ENCODE results near the gene MACF1.
"Not testable (repeated sequence)": the region's sequence is repeated elsewhere in the genome, so short reads cannot be mapped to it uniquely, and the experiment has no call there.

The MACF1 gene

DNA sequence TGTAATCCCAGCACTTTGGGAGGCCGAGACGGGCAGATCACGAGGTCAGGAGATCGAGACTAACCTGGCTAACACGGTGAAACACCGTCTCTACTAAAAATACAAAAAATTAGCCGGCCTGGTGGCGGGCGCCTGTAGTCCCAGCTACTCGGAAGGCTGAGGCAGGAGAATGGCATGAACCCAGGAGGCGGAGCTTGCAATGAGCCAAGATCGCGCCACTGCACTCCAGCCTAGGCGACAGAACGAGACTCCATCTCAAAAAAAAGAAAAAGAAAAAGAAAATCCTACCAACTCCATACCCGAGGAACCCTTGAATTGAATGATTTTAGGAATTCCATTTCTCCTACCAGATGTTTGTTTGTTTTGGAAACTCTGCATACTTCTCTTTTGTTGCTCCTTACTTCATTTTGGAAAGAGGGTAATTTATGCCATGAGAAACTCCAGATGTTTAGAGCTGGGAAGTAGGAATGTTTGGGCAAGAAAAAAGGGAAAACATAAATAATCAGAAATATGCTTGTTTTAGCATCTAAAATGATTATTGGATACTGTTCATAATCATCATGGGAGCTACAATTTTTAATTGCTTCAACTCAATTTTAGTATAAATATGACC lies 262.7 kb downstream of the MACF1 start:
- DNase-seq (ENCODE audit: low read depth in 2 of 2) = not testable (repeated sequence)

DNA sequence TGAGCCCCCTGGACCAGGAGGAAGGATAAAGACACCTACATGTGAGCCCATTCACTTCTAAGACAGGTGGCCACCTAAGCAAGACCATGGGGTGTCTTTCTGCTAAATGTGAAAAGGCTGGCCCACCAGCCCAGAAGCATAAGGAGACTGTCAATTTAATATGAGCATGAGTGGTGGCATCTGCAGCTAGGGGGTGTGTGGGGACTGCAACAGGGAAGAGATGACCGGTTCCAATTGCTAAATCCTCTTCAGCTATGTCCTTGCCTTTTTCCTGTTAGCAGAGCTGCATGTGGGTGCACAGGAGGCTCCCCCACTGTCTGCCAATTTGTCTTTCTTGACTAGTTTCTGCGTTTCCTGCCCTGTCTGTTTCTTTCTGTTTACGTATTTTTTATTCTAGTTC lies 264.7 kb downstream of the MACF1 start:
- no peak for DNase-seq (ENCODE audit: low read depth in 2 of 2)

DNA sequence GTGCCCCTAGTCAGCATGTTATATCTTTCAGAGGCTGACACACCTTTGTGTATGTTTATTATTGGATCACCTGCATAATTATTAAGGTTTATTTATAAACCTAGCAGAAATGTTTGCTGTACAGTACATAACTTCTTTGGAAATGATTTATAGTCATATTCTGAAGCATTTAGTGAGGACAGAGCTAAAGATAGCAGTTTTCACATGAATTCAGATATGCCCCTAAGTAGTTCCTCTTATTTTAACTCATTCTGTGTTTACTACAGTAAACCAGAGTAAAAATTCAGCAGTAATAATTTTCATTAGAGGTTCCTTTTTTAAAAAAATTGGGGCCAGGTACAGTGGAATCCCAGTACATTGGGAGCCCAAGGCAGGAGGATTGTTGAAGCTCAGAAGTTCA lies 265.5 kb downstream of the MACF1 start:
- no peak for DNase-seq (ENCODE audit: low read depth in 2 of 2)

DNA sequence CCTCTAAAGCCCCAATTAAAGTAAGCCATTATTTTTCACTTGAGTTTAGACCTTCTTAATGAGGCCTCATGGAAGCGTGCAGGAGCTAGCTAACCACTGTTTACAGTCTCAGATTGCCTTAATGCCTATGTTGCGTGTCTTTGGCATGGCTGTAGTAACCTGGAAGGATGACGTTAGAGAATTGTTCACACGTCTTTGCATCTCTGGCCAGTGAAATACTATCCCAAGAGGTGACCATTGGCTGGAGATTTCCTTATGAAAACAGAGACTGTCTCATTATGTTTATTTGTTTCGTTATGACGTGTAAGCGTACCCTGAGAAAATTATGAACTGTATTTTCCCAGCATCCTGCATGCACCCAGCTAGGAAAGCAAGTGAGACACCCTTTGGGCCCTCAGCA lies 268.3 kb downstream of the MACF1 start:
- no peak for DNase-seq (ENCODE audit: low read depth in 2 of 2)

DNA sequence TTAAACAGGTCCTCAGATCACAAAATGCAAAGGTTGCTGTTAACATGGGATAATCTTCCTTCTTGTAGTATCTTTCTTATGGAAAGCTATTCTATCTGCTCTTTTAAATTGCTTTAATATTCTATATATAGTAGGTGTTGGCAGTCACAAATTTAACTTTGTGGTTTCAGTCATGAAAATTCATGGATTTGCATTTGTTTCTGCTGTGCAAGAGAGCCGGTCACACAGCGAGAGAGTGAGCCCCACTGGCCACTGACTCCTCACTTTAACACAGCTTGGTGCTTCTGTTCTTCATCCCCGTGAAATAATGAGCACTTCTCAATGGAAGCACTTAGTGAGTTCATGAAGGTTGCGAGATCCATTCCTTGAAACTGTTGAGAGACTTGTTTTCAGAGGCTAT lies 268.8 kb downstream of the MACF1 start:
- DNase-seq (ENCODE audit: low read depth in 2 of 2) = no peak

DNA sequence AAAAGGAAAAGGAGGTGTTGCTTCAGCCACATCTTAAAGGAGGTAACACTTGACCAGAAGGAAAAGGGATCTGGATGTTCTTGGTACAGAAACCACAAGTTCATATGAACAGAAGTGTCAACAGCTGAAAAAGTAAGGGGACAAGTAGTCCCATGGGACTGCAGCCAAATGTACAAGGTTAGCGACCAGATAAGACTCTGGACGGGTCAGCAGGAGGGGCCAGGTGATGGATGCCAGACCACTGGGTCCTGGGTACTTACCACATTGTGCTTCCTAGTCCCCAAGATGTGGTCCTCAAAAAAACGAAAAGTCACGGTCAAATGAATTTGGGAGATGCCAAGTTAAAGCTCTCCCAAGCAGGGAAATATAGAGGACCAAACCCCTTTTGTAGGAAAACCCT lies 270.3 kb downstream of the MACF1 start:
- no peak for DNase-seq (ENCODE audit: low read depth in 2 of 2)

DNA sequence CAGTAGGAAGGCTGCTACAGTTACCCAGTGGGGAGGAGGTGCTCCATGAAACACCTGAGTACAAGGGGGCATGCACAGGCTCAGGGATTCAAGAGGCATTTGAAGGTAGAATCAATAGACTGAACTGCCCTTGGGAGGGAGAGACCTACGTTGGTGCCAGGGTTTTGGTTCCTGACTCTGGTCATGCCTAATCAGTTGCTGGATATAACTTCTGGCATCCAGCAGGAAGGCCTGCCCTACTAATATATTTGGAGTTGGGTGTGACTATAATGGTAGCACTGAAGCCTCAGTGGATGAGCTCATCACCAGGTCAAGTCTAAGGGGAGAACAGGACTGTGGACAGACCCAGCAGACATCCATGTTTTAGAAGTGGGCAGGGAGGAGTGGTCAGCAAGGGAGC lies 271.1 kb downstream of the MACF1 start:
- not testable (repeated sequence) for DNase-seq (ENCODE audit: low read depth in 2 of 2)

DNA sequence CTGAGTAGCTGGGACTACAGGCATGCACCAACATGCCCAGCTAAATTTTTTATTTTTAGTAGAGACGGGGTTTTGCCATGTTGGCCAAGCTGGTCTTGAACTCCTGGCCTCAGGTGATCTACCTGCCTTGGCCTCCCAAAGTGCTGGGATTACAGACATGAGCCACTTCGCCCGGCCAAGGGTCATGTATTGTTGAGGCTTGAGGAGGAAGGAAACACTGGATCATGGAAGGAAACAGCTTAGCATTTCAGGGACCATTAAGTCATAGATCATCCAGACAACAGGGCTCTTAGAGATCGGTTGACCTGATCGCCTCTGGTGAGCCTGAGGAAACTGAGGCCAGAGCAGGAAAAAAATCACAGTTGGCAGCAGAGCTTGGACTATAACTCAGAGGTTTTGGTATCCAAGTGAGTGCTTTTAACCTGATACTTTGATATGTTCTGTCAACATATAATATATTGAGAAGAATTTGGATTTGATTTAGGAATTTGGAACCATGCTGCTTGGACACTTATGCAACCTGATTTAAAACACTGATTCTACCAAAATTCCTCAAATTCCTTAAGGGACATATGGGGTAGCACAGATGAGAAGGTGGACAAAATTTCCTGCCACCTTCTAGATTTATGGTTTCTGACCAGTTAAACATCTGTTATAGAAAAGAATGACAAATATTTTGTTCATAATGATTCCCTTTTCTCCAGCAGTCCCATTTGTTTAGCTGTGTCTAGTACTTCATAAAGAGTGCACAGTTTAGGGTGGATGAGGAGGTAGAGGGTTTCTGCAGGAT lies 273.8 kb downstream of the MACF1 start:
- no peak for DNase-seq (ENCODE audit: low read depth in 2 of 2)

DNA sequence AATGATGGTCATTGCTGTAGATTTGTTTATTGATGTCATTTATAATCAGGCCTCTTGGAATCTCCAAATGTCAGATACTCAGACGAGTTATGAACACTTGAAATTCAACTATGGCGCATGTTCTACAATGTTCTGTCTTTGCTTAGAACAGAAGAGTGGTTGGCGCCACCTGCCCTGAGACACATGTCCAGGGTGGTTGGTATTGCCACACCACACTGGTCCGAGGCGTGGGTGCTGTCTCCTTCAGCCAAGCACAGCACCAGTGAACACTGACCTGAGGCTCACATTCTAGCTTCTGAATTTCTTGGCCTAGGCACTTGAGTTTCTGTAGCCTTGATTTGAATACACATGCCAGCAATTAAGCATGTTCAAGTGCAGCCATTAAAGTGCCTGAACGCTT lies 276.8 kb downstream of the MACF1 start:
- DNase-seq (ENCODE audit: low read depth in 2 of 2) = no peak

DNA sequence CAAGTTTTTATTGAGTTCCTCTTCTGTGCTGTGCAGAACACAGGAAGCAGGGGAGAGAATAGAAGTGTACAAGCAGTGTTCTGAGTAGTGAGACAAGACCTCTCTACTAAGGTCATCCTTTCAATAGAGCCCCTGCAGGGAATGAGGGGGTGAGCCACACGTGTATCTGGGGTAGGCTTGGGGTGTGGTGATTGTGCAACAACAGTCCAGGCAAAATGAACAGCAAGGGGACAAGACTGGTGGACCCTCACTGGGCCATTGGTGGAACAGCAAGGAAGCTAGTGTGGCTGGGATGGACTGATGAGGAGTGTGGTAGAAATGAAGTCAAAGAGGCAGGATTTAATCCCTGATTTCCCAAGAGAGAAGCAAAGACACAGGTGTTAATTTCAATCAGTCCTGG lies 278.8 kb downstream of the MACF1 start:
- no peak for DNase-seq (ENCODE audit: low read depth in 2 of 2)

DNA sequence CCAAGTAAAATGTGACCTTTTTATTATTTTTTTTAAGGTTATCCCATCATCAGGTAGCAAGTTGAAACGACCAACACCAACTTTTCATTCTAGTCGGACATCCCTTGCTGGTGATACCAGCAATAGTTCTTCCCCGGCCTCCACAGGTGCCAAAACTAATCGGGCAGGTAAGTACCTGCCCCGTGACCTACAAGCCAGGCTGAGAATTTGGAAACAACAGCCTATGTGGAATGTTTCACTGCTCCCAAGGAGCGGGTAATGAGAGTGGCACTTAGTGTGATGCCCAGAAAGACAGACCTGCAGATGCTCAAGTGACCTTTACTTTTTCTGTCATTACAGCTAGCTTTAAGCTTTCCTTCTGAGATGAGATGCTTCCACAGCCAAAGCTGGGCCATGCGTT lies 280.1 kb downstream of the MACF1 start:
- no peak for DNase-seq (ENCODE audit: low read depth in 2 of 2)

DNA sequence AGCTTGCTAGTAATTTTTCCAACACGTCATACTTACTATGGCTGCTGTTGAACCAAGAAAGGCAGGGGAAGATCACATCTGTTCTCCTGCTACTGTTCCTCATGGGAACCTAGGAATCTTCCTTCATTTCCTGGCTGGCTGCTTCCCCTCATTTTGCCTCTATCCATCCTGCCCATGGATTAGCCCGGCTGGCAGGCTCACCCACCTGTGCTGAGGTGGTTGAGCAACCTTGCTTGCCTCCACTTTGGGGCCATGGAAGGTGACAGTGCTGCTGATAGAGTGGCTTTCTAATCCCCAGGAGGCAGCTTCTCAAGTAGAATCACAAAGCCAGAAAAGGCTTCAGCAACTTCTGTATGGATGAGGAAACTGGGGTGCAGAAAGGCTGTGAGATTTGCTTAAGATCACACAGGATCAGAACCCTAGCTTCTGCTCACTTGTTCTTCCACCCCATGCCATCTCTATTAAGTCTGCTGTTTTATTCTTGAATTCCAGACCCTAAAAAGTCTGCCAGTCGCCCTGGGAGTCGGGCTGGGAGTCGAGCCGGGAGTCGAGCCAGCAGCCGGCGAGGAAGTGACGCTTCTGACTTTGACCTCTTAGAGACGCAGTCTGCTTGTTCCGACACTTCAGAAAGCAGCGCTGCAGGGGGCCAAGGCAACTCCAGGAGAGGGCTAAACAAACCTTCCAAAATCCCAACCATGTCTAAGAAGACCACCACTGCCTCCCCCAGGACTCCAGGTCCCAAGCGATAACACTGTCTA lies 280.7 kb downstream of the MACF1 start:
- DNase-seq (ENCODE audit: low read depth in 2 of 2) = no peak

DNA sequence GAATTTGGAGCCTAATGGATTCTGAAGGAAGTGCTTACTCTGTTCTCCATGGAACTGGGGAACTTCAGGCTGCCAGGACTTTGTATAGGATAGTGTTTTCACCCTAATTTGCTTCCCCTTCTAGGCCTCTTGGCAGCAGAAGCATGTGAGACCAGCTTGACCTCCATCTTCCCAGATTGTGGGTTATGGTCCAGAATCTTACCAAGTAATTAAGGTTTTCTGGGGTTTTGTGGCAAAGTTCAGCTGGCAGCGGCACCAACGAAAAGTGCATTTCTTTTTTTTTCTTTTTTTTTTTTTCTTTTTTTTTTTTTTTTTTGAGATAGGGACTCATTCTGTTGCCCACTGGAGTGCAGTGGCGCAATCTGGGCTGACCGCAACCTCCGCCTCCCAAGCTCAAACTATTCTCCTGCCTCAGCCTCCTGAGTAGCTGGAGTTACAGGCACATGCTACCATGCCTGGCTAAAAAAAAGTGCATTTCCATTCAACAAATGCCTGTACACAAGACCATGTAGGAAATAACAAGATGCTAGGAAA lies 283.6 kb downstream of the MACF1 start:
- no peak for DNase-seq (ENCODE audit: low read depth in 2 of 2)

DNA sequence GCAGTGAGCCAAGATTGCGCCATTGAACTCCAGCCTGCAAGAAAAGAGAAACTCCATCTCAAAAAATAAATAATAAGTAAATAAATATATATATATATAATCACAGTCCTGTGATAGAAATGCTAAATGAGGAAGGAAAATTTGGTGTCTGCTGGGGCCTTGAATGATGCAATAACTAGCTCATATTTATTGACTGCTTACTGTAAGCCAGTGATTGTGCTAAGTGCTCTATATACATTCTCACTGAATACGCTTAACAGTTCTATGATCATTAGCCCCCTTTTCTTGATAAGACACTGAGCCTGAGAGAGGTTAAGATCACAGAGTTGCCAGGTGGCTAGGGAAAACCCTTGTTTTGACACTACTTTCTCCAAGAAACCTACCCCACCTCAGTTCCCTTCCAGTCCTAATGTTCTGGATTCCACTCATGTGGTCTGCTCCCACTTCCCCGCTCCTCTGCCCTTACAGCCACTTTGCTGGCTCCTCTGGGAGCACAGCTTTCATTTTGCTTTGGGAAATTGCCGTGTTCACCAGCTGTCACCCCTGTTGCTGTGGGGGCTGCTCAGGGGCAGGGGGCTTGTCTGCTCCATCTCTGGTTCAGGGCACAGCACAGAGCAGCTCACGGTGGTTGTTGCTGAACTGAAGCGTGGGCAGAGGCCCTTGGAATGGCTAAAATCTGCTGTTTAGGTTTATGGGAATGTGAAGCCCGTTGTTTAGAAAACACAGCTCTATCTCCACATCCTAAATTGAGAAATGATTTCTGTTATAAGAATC lies 284.5 kb downstream of the MACF1 start:
- DNase-seq (ENCODE audit: low read depth in 2 of 2) = no peak

DNA sequence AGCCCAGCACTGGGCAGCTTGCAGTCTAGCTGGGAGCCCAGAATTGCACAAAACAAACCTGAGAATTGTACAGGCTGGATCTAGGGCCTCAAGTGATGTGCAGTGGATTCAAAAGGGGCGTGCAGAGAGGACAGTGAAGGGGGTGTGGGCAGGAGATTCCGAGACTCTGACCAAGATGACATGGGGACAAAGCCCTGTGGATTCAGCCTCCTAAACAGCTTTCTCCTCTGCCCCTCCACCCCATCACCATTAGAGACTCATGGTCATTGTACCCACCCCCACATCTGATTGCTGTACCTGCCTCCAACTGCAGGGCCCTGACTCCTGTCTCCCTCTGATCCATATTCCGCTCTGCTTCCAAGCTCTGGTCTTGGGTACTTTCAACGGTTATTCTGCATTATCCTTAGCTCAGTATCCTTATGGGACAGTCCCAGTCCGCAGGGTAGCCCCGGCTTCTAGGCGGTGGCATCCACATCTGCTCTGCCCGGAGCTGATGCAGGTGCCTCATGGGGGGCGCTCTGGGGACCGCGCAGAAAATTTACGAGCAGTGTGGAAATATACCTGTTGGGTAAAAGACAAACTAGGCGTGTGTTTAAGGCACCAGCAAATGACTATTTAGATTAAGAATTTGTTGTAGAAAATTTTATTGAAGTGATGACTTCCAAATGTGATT lies 285.2 kb downstream of the MACF1 start:
- no peak for DNase-seq (ENCODE audit: low read depth in 2 of 2)

DNA sequence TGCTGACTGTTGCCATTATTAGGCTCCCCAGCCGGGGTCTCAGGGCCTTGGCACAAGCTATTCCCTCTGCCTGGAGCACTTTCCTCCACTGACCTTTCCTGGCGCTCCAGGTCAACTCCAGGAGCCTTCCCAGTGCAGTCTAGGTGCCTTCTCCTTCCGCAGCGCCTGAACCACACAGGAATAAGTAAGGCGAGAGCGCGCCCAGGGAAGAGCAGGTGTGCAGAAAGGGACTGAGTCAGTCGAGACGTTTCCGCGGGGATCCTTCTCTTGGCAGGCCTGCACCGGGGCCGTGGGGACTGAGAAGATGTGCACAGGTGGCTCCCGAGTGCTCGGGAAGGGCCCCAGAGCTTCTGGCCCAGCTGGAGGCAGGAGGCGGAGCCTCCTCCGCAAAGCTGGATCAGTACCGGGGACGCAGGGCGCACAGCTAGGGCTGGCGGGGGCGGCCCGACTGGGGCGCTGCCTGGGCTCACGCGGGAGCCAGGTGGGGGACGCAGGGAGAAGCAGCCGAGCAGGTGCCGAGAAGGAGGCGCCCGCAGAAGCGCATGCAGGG lies 286.2 kb downstream of the MACF1 start:
- DNase-seq (ENCODE audit: low read depth in 2 of 2) = no peak

DNA sequence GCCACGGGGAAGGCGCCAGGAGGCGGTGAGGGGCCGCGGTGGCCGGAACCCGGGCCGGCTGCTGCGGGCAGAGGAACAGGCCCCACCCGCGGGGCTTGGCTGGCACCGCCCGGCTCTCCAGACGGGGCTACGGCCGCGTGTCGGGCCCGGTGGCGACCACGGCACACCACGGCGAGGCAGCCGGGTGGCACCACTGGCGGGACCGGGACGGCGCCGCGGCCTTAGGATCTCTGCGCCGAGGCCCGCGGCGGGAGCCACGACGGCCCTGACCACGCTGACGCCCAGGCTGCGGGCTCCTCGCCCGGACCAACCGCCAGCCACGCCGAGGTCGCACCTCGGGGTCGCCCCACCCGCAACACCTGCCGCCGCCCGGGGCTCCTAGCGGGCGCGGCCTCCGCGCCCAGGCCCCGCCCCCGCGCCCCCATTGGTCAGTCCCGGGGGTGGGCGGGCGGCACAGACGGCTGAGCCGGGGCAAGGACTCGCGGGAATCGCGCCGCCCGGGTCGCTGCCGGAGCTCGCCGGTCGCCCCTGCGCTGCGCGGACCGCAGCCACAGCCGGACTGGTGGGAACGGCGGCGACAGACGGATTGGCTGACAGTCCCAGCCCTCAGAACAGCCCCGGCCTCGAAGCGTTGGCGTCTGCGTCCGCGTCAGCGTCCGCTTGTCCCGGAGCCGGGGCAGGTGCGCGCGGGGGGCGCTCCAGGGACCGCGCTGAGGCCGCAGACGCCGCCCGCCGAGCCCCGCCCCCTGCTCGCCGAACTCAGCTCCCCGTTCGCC lies 286.8 kb downstream of the MACF1 start, which contains the start of gene BMP8A:
BMP8A (plus strand) TSS at position 491 of the 776 bp plus-strand sequence. CDS start 356 bp downstream, outside the sequence.
- DNase-seq (ENCODE audit: low read depth in 2 of 2) = peak; percentile 50 to 51

DNA sequence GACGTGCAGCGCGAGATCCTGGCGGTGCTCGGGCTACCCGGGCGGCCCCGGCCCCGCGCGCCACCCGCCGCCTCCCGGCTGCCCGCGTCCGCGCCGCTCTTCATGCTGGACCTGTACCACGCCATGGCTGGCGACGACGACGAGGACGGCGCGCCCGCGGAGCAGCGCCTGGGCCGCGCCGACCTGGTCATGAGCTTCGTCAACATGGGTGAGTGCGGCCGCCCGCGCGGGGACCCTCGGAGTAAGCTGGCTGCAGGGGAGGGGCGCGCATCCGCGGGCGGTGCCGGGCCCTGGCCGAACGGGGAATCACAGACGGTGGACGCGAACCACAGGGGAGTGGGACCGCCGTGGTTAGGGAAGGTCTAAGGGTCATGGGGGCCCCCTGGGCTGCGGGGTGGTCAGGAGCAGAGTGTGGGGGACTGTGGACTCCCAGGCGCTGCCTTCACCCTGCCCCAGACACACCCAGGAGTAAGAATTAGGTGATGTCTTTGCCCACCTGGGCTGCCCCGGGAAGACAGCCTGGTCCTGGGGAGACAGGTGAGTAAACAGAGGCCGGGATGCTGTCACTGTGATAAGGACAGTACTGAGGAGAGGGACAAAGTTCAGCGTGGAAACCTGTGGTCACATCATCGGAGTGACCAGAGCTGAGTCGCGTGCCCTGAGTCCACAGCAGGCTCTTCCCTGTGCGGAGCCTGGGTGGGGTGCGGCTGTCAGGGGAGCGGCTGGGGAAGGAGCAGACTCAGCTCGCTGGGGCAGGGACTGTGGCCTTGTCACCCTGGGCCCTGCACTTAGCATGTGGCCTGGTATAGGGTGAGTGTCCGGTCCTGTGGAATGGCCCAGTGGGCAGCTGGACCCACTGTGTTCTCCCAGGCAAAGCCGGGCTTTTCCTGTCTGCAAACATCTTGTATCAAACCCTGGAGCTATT lies 287.9 kb downstream of the MACF1 start:
- DNase-seq (ENCODE audit: low read depth in 2 of 2) = not testable (repeated sequence)

All from stimulated activated CD8-positive, alpha-beta memory T cell treated with anti-CD3 and anti-CD28 coated beads, Interleukin-7, amount 100 ng/mL, for 1 hour (primary cell).